ENCODE results near the gene EXTL2. TPM values are rescaled to one million over a fixed set of nuclear protein-coding genes. Genes with fewer than 3 reads are reported as not detected.

Gene EXTL2
- polyA plus RNA-seq, 1 donor from 2014 or later: 34.2 TPM

GRCh38 chr1:100931716-100932115 lies 37.1 kb upstream of the EXTL2 start:
- Histone ChIP-seq H3K79me2 (replicated peaks; ENCODE audit: insufficient read depth, low read length) (no peaks in the 10 kb centered on the region), H3F3A (ENCODE audit: insufficient read depth, low read length, poor library complexity, severe bottlenecking) (no peaks in the 10 kb centered on the region)

GRCh38 chr1:100930494-100930893 lies 35.9 kb upstream of the EXTL2 start:
- Histone ChIP-seq H3K4me2 (ENCODE audit: low read length) (no peak overlapping the region), H2AFZ (ENCODE audit: low read depth, low read length) (no peak overlapping the region), H3F3A (ENCODE audit: insufficient read depth, low read length, poor library complexity, severe bottlenecking) (no peaks in the 10 kb centered on the region), H4K20me1 (ENCODE audit: insufficient read depth) (no peaks in the 10 kb centered on the region), H3K4me3 (ENCODE audit: low read length) (no peak overlapping the region), H3K79me2 (replicated peaks; ENCODE audit: insufficient read depth, low read length) (no peaks in the 10 kb centered on the region), H3K27ac (ENCODE audit: low read length) (no peak overlapping the region), H3K9me3 (ENCODE audit: low read length) (no peaks in the 10 kb centered on the region), H3K36me3 (ENCODE audit: insufficient read depth, low read length) (peaks cover 6% of the 10 kb centered on the region), H3K9ac (ENCODE audit: low read length) (no peak overlapping the region), H3K9me2 (ENCODE audit: insufficient read depth, low read length) (no peaks in the 10 kb centered on the region), H3K27me3 (ENCODE audit: insufficient read depth, low read depth, low read length) (no peaks in the 10 kb centered on the region)
- TF ChIP-seq EZH2 (IDR thresholded peaks at IDR 0.05; ENCODE audit: borderline replicate concordance, insufficient read depth, low read length, poor library complexity, severe bottlenecking): no peak
- no peak for TF ChIP-seq EP300 (conservative IDR thresholded peaks at IDR 0.05; ENCODE audit: poor library complexity, severe bottlenecking)
- TF ChIP-seq TAF1 (IDR thresholded peaks at IDR 0.05; ENCODE audit: low read depth): no peak
- no peak for TF ChIP-seq SMC3 (conservative IDR thresholded peaks at IDR 0.05; ENCODE audit: poor library complexity)
- no peak for TF ChIP-seq CTCF (IDR thresholded peaks at IDR 0.05; ENCODE audit: poor library complexity, severe bottlenecking)
- TF ChIP-seq REST (IDR thresholded peaks at IDR 0.05; ENCODE audit: borderline replicate concordance): no peak

More at GRCh38 chr1:100931716-100932115, 37.1 kb upstream of the EXTL2 start:
- TF ChIP-seq EP300 (conservative IDR thresholded peaks at IDR 0.05; ENCODE audit: poor library complexity, severe bottlenecking) (no peak), CTCF (IDR thresholded peaks at IDR 0.05; ENCODE audit: poor library complexity, severe bottlenecking) (no peak), POLR2AphosphoS5 (IDR thresholded peaks at IDR 0.05) (no peak), EZH2 (IDR thresholded peaks at IDR 0.05; ENCODE audit: borderline replicate concordance, insufficient read depth, low read length, poor library complexity, severe bottlenecking) (no peak), MXI1 (conservative IDR thresholded peaks at IDR 0.05; ENCODE audit: poor library complexity, severe bottlenecking) (no peak), REST (IDR thresholded peaks at IDR 0.05; ENCODE audit: borderline replicate concordance) (no peak), SMC3 (conservative IDR thresholded peaks at IDR 0.05; ENCODE audit: poor library complexity) (no peak), TAF1 (IDR thresholded peaks at IDR 0.05; ENCODE audit: low read depth) (no peak), RAD21 (conservative IDR thresholded peaks at IDR 0.05) (no peak)
- no peaks in the 10 kb centered on the region for H4K20me1 ChIP-seq (ENCODE audit: insufficient read depth)
- H3K27me3 ChIP-seq (ENCODE audit: insufficient read depth, low read depth, low read length): no peaks in the 10 kb centered on the region
- H2AFZ ChIP-seq (ENCODE audit: low read depth, low read length): no peak overlapping the region
- no peaks in the 10 kb centered on the region for H3K9me3 ChIP-seq (ENCODE audit: low read length)
- H3K36me3 ChIP-seq (ENCODE audit: insufficient read depth, low read length): no peaks in the 10 kb centered on the region
- H3K4me3 ChIP-seq (ENCODE audit: low read length): no peak overlapping the region
- no peak overlapping the region for H3K9ac ChIP-seq (ENCODE audit: low read length)
- no peak overlapping the region for H3K27ac ChIP-seq (ENCODE audit: low read length)
- no peaks in the 10 kb centered on the region for H3K9me2 ChIP-seq (ENCODE audit: insufficient read depth, low read length)
- H3K4me2 ChIP-seq (ENCODE audit: low read length): no peak overlapping the region
